ENCODE measurements around the gene HOPX. TPM values are rescaled to one million over a fixed set of nuclear protein-coding genes. Genes with fewer than 3 reads are reported as not detected.
"Not testable (repeated sequence)": the region's sequence is repeated elsewhere in the genome, so short reads cannot be mapped to it uniquely, and the experiment has no call there.

Gene HOPX
- total and polyA plus RNA-seq, 4 donors: 0.51 to 20.4 (median 5.2) TPM

- no peak overlapping the region for H3K27ac ChIP-seq (ENCODE audit: low read depth in 1 of 2, low read length in 2 of 2)
- intact Hi-C loops (cut with DNase I): no loop called here
- no peaks in the 10 kb centered on the region for H3K4me1 ChIP-seq (ENCODE audit: control insufficient read depth in 1 of 2, insufficient read depth in 2 of 2, low read length in 2 of 2)
- DNase-seq: no peak
- H3K9me3 ChIP-seq (ENCODE audit: control insufficient read depth, low read length): peaks cover 3% of the 10 kb centered on the region
- H3K27me3 ChIP-seq (ENCODE audit: control insufficient read depth in 1 of 2, insufficient read depth in 2 of 2, low read length in 1 of 2): peaks cover 0 to 4% of the 10 kb centered on the region in 2 donors
- no peaks in the 10 kb centered on the region for H3K36me3 ChIP-seq (ENCODE audit: control insufficient read depth in 1 of 2, insufficient read depth in 2 of 2, low read length in 1 of 2)
- no peak overlapping the region for H3K4me3 ChIP-seq (ENCODE audit: low read length in 2 of 2)
- WGBS, 2 donors: 41% methylated on average over 4 of the region's 4 CpGs
- ATAC-seq (ENCODE audit: low FRiP score): no peak
Observed at GRCh38 chr4:56618734-56619133, 62.4 kb downstream of the HOPX start.

DNA sequence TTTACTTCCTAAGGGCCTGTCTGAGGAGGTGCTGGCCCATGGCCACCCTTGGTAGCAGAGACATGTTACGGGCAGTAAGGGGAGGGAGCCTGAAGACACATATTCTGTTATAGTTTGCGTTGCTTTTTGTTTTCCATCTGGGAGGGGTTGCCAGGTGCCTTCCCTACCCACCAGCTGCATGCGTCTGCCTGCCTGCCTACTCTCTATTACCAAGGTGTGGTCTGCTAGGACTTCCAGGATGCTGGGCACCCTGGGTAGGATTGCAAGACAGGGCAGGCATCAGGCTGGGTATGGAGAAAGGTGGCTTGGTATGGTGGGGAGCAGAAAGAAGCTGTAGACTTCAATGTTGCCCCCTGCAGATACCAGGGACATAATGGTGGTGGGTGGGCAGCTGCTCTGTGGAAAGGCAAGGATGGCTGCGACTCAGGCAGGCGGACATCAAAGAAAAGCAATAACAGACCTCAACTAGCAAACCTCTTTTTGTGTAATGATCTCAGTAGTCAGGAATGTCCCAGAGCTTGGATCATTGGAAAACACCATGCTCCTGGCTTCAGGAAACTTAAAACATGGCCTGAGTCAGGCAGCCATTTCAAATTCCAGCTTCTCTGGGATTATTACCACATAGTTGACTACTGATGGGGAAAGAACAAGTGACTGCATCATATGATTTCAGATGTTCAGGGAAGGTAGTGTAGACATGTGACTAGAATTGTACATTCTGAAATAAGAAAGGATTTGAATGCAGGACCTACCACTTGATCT, 67.8 kb downstream of the HOPX start:
- DNase-seq (no peak), ATAC-seq (ENCODE audit: low FRiP score) (no peak)
- H3K27me3 ChIP-seq (ENCODE audit: control insufficient read depth in 1 of 2, insufficient read depth in 2 of 2, low read length in 1 of 2): no peaks in the 10 kb centered on the region
- intact Hi-C loops (cut with DNase I): no loop called here
- 79 to 81% methylated on average over 5 of the region's 5 CpGs for WGBS, 2 donors
- no peaks in the 10 kb centered on the region for H3K9me3 ChIP-seq (ENCODE audit: control insufficient read depth, low read length)
- no peak overlapping the region for H3K27ac ChIP-seq (ENCODE audit: low read depth in 1 of 2, low read length in 2 of 2)
- no peaks in the 10 kb centered on the region for H3K36me3 ChIP-seq (ENCODE audit: control insufficient read depth in 1 of 2, insufficient read depth in 2 of 2, low read length in 1 of 2)
- H3K4me1 ChIP-seq (ENCODE audit: control insufficient read depth in 1 of 2, insufficient read depth in 2 of 2, low read length in 2 of 2): no peaks in the 10 kb centered on the region
- H3K4me3 ChIP-seq (ENCODE audit: low read length in 2 of 2): no peak overlapping the region

DNA sequence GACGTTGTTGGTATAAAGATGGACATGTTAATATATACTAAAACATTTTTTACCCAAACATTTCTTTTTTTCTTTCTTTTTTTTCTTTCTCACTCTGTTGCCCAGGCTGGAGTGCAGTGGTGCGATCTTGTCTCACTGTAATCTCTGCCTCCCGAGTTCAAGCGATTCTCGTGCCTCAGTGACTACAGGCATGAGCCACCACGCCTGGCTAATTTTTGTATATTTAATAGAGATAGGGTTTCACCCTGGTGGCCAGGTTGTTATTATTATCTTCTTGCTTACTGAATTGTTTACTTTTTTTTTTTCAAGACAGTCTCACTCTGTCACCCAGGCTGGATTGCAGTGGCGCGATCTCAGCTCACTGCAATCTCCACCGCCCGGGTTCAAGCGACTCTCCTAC, 68.8 kb downstream of the HOPX start:
- ATAC-seq (ENCODE audit: low FRiP score) (no peak), DNase-seq (no peak)
- WGBS, 2 donors: 75 to 79% methylated on average over 11 of the region's 11 CpGs
- no peaks in the 10 kb centered on the region for H3K4me1 ChIP-seq (ENCODE audit: control insufficient read depth in 1 of 2, insufficient read depth in 2 of 2, low read length in 2 of 2)
- H3K27ac ChIP-seq (ENCODE audit: low read depth in 1 of 2, low read length in 2 of 2): no peak overlapping the region
- H3K4me3 ChIP-seq (ENCODE audit: low read length in 2 of 2): no peak overlapping the region
- no peaks in the 10 kb centered on the region for H3K27me3 ChIP-seq (ENCODE audit: control insufficient read depth in 1 of 2, insufficient read depth in 2 of 2, low read length in 1 of 2)
- H3K36me3 ChIP-seq (ENCODE audit: control insufficient read depth in 1 of 2, insufficient read depth in 2 of 2, low read length in 1 of 2): no peaks in the 10 kb centered on the region
- H3K9me3 ChIP-seq (ENCODE audit: control insufficient read depth, low read length): no peaks in the 10 kb centered on the region
- intact Hi-C loops (cut with DNase I): no loop called here

DNA sequence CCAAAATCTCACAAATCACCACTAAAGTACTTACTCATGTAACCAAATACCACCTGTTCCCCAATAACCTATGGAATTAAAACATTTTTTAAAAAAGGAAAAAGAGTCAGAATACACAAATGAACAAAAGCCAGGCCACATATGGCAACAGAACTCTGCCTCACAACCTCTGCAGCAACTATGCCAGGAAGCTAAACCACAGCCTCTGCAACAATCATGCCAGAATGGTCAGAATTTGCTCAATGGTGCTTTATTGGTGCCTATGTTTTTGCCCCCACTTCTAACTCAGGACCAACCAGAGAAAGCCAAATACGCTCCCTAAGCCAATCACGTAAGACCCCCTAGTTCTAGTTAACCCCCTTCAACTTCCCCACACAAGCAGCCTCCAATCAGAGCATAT, 69.6 kb downstream of the HOPX start:
- Histone ChIP-seq H3K27me3 (ENCODE audit: control insufficient read depth in 1 of 2, insufficient read depth in 2 of 2, low read length in 1 of 2) (no peaks in the 10 kb centered on the region), H3K27ac (ENCODE audit: low read depth in 1 of 2, low read length in 2 of 2) (no peak overlapping the region), H3K36me3 (ENCODE audit: control insufficient read depth in 1 of 2, insufficient read depth in 2 of 2, low read length in 1 of 2) (no peaks in the 10 kb centered on the region), H3K4me1 (ENCODE audit: control insufficient read depth in 1 of 2, insufficient read depth in 2 of 2, low read length in 2 of 2) (no peaks in the 10 kb centered on the region), H3K9me3 (ENCODE audit: control insufficient read depth, low read length) (no peaks in the 10 kb centered on the region), H3K4me3 (ENCODE audit: low read length in 2 of 2) (no peak overlapping the region)
- 49 to 50% methylated on average over 2 of the region's 2 CpGs for WGBS, 2 donors
- no peak for DNase-seq
- no peak for ATAC-seq (ENCODE audit: low FRiP score)
- intact Hi-C loops (cut with DNase I): no loop called here

- H3K9me3 ChIP-seq (ENCODE audit: control insufficient read depth, low read length); H3K36me3 ChIP-seq (ENCODE audit: control insufficient read depth in 1 of 2, insufficient read depth in 2 of 2, low read length in 1 of 2); intact Hi-C loops (cut with DNase I); H3K4me1 ChIP-seq (ENCODE audit: control insufficient read depth in 1 of 2, insufficient read depth in 2 of 2, low read length in 2 of 2); H3K27ac ChIP-seq (ENCODE audit: low read depth in 1 of 2, low read length in 2 of 2); H3K27me3 ChIP-seq (ENCODE audit: control insufficient read depth in 1 of 2, insufficient read depth in 2 of 2, low read length in 1 of 2); ATAC-seq (ENCODE audit: low FRiP score); DNase-seq; H3K4me3 ChIP-seq (ENCODE audit: low read length in 2 of 2): not testable (repeated sequence)
Observed at GRCh38 chr4:56610170-56610569, 70.9 kb downstream of the HOPX start.

- intact Hi-C loops (cut with DNase I): no loop called here
- no peak overlapping the region for H3K4me3 ChIP-seq (ENCODE audit: low read length in 2 of 2)
- H3K4me1 ChIP-seq (ENCODE audit: control insufficient read depth in 1 of 2, insufficient read depth in 2 of 2, low read length in 2 of 2): no peaks in the 10 kb centered on the region
- H3K27me3 ChIP-seq (ENCODE audit: control insufficient read depth in 1 of 2, insufficient read depth in 2 of 2, low read length in 1 of 2): no peaks in the 10 kb centered on the region
- no peak for ATAC-seq (ENCODE audit: low FRiP score)
- H3K36me3 ChIP-seq (ENCODE audit: control insufficient read depth in 1 of 2, insufficient read depth in 2 of 2, low read length in 1 of 2): no peaks in the 10 kb centered on the region
- DNase-seq: no peak
- no peak overlapping the region for H3K27ac ChIP-seq (ENCODE audit: low read depth in 1 of 2, low read length in 2 of 2)
- no peaks in the 10 kb centered on the region for H3K9me3 ChIP-seq (ENCODE audit: control insufficient read depth, low read length)
Observed at GRCh38 chr4:56607926-56608325, 73.2 kb downstream of the HOPX start.

GRCh38 chr4:56606385-56606784, 74.7 kb downstream of the HOPX start:
- intact Hi-C loops (cut with DNase I): no loop called here
- 34 to 42% methylated on average over 3 of the region's 3 CpGs for WGBS, 2 donors
- Histone ChIP-seq H3K27me3 (ENCODE audit: control insufficient read depth in 1 of 2, insufficient read depth in 2 of 2, low read length in 1 of 2) (no peaks in the 10 kb centered on the region), H3K9me3 (ENCODE audit: control insufficient read depth, low read length) (no peaks in the 10 kb centered on the region), H3K4me3 (ENCODE audit: low read length in 2 of 2) (no peak overlapping the region), H3K4me1 (ENCODE audit: control insufficient read depth in 1 of 2, insufficient read depth in 2 of 2, low read length in 2 of 2) (no peaks in the 10 kb centered on the region), H3K36me3 (ENCODE audit: control insufficient read depth in 1 of 2, insufficient read depth in 2 of 2, low read length in 1 of 2) (no peaks in the 10 kb centered on the region), H3K27ac (ENCODE audit: low read depth in 1 of 2, low read length in 2 of 2) (no peak overlapping the region)
- DNase-seq: no peak
- ATAC-seq (ENCODE audit: low FRiP score): no peak

- H3K36me3 ChIP-seq (ENCODE audit: control insufficient read depth in 1 of 2, insufficient read depth in 2 of 2, low read length in 1 of 2); H3K27me3 ChIP-seq (ENCODE audit: control insufficient read depth in 1 of 2, insufficient read depth in 2 of 2, low read length in 1 of 2); H3K4me3 ChIP-seq (ENCODE audit: low read length in 2 of 2); H3K27ac ChIP-seq (ENCODE audit: low read depth in 1 of 2, low read length in 2 of 2); H3K4me1 ChIP-seq (ENCODE audit: control insufficient read depth in 1 of 2, insufficient read depth in 2 of 2, low read length in 2 of 2); intact Hi-C loops (cut with DNase I); DNase-seq; ATAC-seq (ENCODE audit: low FRiP score); H3K9me3 ChIP-seq (ENCODE audit: control insufficient read depth, low read length): not testable (repeated sequence)
- 44 to 46% methylated on average over 4 of the region's 4 CpGs for WGBS, 2 donors
Observed at GRCh38 chr4:56605464-56605863, 75.6 kb downstream of the HOPX start.

GRCh38 chr4:56603297-56603696, 77.8 kb downstream of the HOPX start:
- ATAC-seq (ENCODE audit: low FRiP score): no peak

More at GRCh38 chr4:56603297-56603696, 77.8 kb downstream of the HOPX start:
- intact Hi-C loops (cut with DNase I): no loop called here
- Histone ChIP-seq H3K4me3 (ENCODE audit: low read length in 2 of 2) (no peak overlapping the region), H3K4me1 (ENCODE audit: control insufficient read depth in 1 of 2, insufficient read depth in 2 of 2, low read length in 2 of 2) (no peaks in the 10 kb centered on the region), H3K9me3 (ENCODE audit: control insufficient read depth, low read length) (no peaks in the 10 kb centered on the region), H3K36me3 (ENCODE audit: control insufficient read depth in 1 of 2, insufficient read depth in 2 of 2, low read length in 1 of 2) (no peaks in the 10 kb centered on the region), H3K27me3 (ENCODE audit: control insufficient read depth in 1 of 2, insufficient read depth in 2 of 2, low read length in 1 of 2) (no peaks in the 10 kb centered on the region), H3K27ac (ENCODE audit: low read depth in 1 of 2, low read length in 2 of 2) (no peak overlapping the region)
- 64 to 67% methylated on average over 3 of the region's 3 CpGs for WGBS, 2 donors
- no peak for DNase-seq
